Right lobe of liver (tissue), 6 donors: Measurements from ENCODE around the gene GALNT2. TPM values are rescaled to one million over a fixed set of nuclear protein-coding genes. Genes with fewer than 3 reads are reported as not detected.

ENCODE experiments used
- ATAC-seq, 4 donors: fragments of 200-7000 bp; cut with Tn5 transposase; one replicate each; pipeline ENCODE4 v1.9.1; 2020; ENCODE audit warnings: mild to moderate bottlenecking in 4 of 4, moderate library complexity in 4 of 4
- DNase-seq, 3 donors: peaks; one replicate each; pipeline ENCODE4 v3.0.0-alpha.2; 2020
- H3K27ac ChIP-seq, 3 donors: fragments of 200-600 bp; one replicate each; pipeline ENCODE4 v1.8.0; 2022
- H3K27me3 ChIP-seq, 2 donors: fragments of 200-600 bp; one replicate each; pipeline ENCODE4 v1.8.0; 2022
- H3K36me3 ChIP-seq, 4 donors: fragments of 200-600 bp; sonication (generic) in 1 of 4; one replicate each; pipeline versions ENCODE4 v1.5.1 to v1.8.0; 2017 to 2022; ENCODE audit warnings: control low read depth in 1 of 4
- H3K4me1 ChIP-seq, 4 donors: fragments of 200-600 bp; sonication (generic) in 1 of 4; one replicate each; pipeline versions ENCODE4 v1.5.1 to v1.8.0; 2017 to 2022; ENCODE audit warnings: control low read depth in 1 of 4
- H3K4me3 ChIP-seq, 3 donors: fragments of 200-600 bp; one replicate each; pipeline ENCODE4 v1.8.0; 2022
- H3K9me3 ChIP-seq, 4 donors: fragments of 200-600 bp; sonication (generic) in 1 of 4; one replicate each; pipeline versions ENCODE4 v1.5.1 to v1.8.0; 2017 to 2022; ENCODE audit warnings: control low read depth in 1 of 4
- CTCF ChIP-seq, 4 donors: fragments of 200-600 bp in 3 of 4; fragments of 450-650 bp in 1 of 4; IDR thresholded peaks; one replicate each; pipeline versions ENCODE4 v1.5.1 to v1.8.0; 2016 to 2022; ENCODE audit warnings: antibody characterized with exemption in 4 of 4, mild to moderate bottlenecking in 2 of 4
- POLR2A ChIP-seq: fragments of 450-650 bp; IDR thresholded peaks from one replicate; pipeline ENCODE4 v1.6.1; 2017; ENCODE audit warnings: antibody characterized with exemption, mild to moderate bottlenecking
- WGBS: methylation state at CpG from one replicate; pipeline ENCODE4 v1.1.6; 2018; ENCODE audit warnings: low coverage, low lambda C conversion rate; ENCODE audit not compliant: insufficient coverage; ENCODE audit errors: missing lambda C conversion rate; 5-methylcytosine and 5-hydroxymethylcytosine counted together
- intact Hi-C, 2 donors: fragments of 100-400 bp; cut with DNase I; formaldehyde crosslinking; loops; one replicate each; pipeline versions ENCODE4 v1.11.2 to v1.14.1; 2022
- total RNA-seq, 6 experiments: library from RNA; depleted of rRNA in 2 of 6; stranded (reverse); fragments of >200 nt in 2 of 6; fragmentation: NEBNext Ultra II Directional in 3 of 6; extraction: Animal tissue kit (Norgen Biotek cat#: 25700) in 3 of 6; gene quantifications; one replicate each; pipeline versions ENCODE4 v1.1.0 to v1.2.4, GENCODE V29; 2016 to 2023
- donor health status: DM: no; HTN: yes; CAD: no.
- donor health status: DM: no; HTN: no; CAD: no.
- donor health status: DM: no; HTN: no; CAD: no.
- donor health status: DM: no; HTN: yes; CAD: no.
- donor health status: DM: no; HTN: yes; CAD: no.

The GALNT2 gene
- total RNA-seq, 6 experiments from 2014 or later: 58.0 to 152 (median 131) TPM

DNA sequence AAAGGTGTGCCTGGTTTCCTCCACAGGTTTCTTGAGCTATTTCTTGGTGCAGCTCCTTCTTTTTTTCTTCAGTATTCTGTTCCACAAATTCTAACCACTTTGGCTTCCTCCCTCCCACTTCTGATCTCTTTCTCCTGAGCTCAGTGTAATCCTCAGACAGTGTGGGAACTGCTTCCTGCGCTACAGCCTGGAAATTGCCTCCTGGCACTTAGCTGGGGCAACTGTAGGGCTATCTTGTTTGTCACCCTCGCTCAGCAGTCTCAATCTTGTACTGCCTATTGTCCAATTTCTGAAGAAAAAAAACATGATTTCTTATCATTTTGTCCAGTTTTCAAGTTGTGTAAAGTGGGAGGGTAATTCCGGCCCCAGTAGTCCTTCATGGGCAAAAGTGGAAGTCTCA lies 24.0 kb upstream of the GALNT2 start:
- intact Hi-C loops: no loop called here
- no peak overlapping the region for H3K27ac ChIP-seq
- ATAC-seq (no peak), DNase-seq (no peak)
- no peaks in the 10 kb centered on the region for H3K9me3 ChIP-seq
- H3K4me1 ChIP-seq: no peaks in the 10 kb centered on the region
- WGBS: 71% methylated on average over 3 of the region's 3 CpGs
- no peak for TF ChIP-seq CTCF (IDR thresholded peaks at IDR 0.05)
- no peak for TF ChIP-seq POLR2A
- no peak overlapping the region for H3K4me3 ChIP-seq
- no peaks in the 10 kb centered on the region for H3K27me3 ChIP-seq
- no peaks in the 10 kb centered on the region for H3K36me3 ChIP-seq

- Histone ChIP-seq H3K36me3 (no peaks in the 10 kb centered on the region), H3K27me3 (no peaks in the 10 kb centered on the region), H3K27ac (no peak overlapping the region), H3K9me3 (no peaks in the 10 kb centered on the region), H3K4me1 (no peaks in the 10 kb centered on the region), H3K4me3 (no peak overlapping the region)
- WGBS: 80% methylated on average over 3 of the region's 7 CpGs
- intact Hi-C loops: no loop called here
- no peak for ATAC-seq
- TF ChIP-seq CTCF (IDR thresholded peaks at IDR 0.05): no peak
- no peak for TF ChIP-seq POLR2A
- no peak for DNase-seq
Observed at GRCh38 chr1:230044729-230045128, 22.3 kb upstream of the GALNT2 start.

GRCh38 chr1:230047114-230047865 lies 19.7 kb upstream of the GALNT2 start:
- ATAC-seq (no peak), DNase-seq (no peak)
- Histone ChIP-seq H3K4me1 (no peaks in the 10 kb centered on the region), H3K4me3 (no peak overlapping the region), H3K9me3 (no peaks in the 10 kb centered on the region), H3K36me3 (no peaks in the 10 kb centered on the region), H3K27me3 (no peaks in the 10 kb centered on the region), H3K27ac (no peak overlapping the region)
- WGBS: 59% methylated on average over 8 of the region's 10 CpGs
- no peak for TF ChIP-seq POLR2A
- no peak for TF ChIP-seq CTCF (IDR thresholded peaks at IDR 0.05)
- intact Hi-C loops: no loop called here

DNA sequence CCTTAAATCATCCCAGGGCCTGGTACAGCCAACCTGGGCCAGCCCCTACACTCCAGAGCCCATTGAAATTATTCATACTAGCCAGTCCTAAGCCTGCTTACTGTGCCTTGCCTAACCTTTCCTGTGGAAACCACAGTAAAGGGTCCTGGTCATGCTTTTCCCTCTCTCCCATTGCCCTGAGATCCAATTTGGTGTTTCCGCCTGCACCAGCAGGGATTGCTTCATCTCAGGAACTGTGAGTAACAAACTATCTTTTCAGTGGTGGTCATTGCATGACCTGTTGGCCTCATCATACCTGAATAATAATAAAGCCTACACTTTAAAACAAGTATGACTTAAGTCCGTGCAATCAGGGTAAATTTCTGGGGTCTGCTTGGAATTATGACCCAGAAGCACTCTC lies 18.7 kb upstream of the GALNT2 start:
- H3K27ac ChIP-seq: no peak overlapping the region
- no peaks in the 10 kb centered on the region for H3K9me3 ChIP-seq
- DNase-seq (no peak), ATAC-seq (no peak)
- H3K36me3 ChIP-seq: no peaks in the 10 kb centered on the region
- WGBS: 75% methylated on average over 2 of the region's 2 CpGs
- TF ChIP-seq CTCF (IDR thresholded peaks at IDR 0.05): no peak
- no peak for TF ChIP-seq POLR2A
- H3K27me3 ChIP-seq: no peaks in the 10 kb centered on the region
- no peak overlapping the region for H3K4me3 ChIP-seq
- intact Hi-C loops: no loop called here
- no peaks in the 10 kb centered on the region for H3K4me1 ChIP-seq
